ENCODE results near the gene PAIP2.
"Not testable (repeated sequence)": the region's sequence is repeated elsewhere in the genome, so short reads cannot be mapped to it uniquely, and the experiment has no call there.

Gene PAIP2

DNA sequence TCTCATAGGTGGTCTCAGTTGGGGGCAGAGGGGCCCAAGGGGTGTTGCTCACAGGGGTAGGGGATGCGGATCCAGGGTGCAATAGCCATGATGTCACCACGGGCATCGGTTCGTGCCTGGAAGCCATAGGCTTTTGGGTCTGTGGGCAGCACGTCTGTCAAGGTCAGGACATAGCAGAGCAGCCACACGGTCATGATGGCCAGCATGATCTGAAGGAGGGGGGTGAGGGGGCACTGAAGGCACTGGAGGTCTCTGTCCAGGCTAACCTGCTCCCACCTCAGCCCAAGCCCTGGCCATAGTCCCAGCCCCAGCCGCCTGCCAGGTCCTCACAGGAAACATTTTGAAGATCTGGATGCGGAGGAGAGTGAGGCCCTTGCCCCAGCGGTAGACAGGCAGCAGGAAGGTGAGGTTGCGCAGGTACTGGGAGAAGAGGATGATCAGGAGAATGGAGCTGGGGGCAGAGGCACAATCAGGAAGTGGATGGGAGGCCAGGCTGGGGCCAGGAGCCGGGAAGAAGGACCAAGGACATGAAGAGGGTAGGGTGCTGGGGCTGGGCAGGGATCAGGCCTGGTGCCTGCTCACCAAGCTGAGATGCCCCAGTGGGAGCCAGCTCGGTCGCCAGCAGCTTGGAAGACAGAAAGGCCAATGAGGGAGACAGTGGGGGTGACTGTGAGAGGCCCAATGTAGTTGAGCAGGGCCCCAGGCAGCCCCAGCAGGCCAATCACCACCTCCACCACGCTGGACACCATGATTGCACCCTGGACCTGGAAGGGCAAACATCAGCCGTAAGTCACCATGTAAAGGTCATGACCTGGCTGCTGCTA lies 38.2 kb downstream of the PAIP2 start:
- DNase-seq, result no peak

DNA sequence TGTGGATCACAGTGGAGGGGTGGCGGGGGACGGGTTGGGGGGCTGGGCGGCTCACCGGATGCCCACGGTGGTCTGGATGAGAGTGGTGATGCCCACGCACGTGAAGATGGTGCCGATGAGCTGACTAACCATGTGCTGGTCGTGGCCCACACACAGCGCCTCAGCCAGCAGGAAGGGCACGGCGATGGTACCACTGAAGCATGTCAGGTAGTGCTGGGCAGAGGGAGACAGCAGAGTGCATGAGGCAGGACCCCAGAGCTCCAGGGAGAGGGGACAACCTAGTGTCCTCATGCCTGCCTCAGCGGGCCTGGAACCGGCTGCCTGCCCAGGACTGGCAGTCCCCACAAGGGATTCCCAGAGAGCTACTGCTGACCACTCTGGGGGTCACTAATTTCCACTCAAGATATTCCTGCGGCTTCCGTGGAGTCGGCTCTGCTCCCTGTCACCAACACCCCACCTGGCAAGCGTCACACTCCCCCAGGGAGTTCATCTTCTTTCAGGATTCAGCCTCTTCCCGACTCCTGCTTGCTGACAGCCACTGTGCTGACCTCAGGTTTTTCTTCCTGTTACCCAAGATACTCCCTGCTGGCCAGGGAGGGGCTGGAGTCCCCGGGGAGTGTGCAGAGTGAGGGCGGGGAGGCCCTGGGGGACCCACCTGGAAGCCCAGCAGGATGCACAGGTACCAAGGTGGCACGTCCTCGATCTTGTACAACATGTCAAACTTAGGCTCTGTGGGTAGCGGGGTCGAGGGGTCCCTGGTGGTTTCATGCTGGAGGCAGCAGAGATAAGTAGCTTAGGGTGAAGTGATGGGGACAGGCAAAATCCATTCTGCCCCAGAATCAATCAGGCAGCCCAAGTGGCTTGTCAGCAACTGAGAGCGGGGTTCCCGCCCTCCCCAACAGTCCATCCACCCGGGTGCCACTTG lies 40.4 kb downstream of the PAIP2 start:
- no peak for DNase-seq

DNA sequence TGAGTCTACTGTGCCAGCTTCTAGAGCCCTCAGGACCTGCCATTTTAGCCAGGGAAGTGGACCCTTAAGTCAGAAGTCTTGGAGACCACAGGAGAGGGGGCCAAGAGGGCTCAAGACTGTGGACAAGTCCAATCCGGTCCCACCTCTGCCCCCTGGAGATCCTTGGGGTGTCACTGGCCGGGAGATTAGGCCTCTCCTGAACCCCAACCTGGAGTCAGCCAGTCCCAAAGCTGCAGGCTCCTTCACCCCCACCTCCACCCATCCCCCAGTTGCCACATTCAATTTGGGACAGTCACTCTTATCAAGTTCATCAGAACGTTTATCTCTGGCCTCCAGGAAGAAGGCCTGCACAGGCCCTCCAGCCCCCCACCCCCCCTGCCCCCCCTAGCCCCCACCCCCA lies 41.2 kb downstream of the PAIP2 start:
- no peak for DNase-seq

DNA sequence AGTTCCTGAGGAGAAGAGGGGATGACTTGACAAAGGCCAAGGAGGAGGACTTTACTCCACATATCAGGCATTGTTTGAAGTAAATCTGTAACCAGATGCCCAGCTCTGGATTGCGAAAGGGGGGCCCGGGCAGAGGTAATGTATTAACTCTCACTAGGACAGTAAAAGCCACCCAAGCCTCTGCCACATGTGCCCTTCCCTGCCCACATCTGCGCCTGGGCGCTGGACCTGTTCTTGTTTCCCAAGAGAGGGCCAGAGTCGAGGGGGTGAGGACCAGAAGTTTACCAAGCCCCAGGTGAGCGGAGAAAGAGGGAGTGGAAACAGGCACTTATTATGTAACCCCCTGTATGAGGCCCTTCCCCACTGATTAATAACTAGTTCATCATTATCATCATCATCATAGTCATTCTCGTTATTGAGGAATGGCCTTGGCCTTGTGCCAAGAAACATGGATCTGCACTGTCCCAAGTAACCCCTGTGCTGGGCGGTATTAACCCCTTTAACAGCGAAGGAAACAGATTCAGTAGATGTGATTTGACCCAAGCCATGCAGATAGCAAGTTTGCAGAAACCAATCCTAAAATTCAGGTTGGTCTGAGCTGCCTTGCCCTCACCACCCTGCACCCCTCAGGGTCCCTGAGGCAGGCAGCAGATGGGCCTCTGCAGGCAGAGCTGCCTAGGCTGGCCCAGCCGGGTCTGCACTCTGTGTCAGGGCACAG lies 41.8 kb downstream of the PAIP2 start, which contains the start of gene SLC23A1:
Gene SLC23A1, minus strand, starts transcription at position 23 of the 718 bp plus-strand sequence. CDS start 44 bp downstream, outside the sequence.
- DNase-seq, result no peak

DNA sequence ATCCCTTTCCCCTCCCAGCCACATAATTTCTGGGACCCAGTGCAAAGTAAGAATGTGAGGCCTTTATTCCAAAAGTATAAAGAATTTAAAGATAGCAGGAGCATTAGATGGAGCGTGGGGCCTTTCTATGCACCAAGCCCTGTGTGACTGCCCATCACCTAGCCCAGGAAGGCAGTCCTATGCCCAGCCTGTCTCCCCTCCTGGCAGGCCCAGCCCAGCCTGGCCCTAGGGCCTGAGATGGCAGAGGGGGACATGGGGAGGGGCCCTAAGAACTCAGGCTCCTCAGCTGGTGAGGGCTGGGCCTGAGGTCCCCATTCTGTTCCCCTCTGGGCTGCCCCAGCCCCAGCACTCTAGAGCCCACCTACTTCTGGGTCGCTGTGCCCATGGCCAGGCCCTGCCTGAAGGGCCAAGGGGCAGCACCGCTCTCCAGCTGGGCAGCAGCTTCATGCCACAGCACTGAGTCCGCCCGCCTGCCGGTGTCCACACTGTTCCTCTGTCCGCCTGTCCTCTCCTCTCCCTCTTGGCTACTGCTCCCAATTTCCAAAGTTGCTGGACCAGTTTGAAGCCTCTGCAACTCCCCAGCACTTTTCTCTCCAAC lies 42.4 kb downstream of the PAIP2 start:
- no peak for DNase-seq

DNA sequence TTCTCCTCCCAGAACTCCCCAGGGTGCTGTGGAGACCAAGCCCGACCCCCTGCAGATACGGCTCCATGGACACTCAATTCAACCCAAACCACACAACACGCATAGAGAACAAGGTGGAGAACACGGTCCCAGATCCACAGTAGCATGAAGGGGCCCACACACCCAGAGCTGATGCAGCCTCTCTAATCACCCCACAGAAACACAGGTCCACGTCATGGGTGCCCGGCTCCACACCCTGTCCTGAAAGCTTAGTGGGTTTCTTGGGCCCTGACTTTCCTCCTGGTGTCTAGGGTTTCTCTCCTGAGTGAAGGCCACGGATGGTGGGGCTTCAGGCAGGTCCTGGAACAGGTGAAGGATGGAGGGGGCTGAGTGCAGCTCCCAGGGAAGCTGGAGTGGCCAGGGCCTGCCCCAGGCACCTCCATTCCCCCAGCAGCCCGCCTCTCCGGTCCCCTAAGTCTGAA lies 43.0 kb downstream of the PAIP2 start:
- DNase-seq, result no peak

DNA sequence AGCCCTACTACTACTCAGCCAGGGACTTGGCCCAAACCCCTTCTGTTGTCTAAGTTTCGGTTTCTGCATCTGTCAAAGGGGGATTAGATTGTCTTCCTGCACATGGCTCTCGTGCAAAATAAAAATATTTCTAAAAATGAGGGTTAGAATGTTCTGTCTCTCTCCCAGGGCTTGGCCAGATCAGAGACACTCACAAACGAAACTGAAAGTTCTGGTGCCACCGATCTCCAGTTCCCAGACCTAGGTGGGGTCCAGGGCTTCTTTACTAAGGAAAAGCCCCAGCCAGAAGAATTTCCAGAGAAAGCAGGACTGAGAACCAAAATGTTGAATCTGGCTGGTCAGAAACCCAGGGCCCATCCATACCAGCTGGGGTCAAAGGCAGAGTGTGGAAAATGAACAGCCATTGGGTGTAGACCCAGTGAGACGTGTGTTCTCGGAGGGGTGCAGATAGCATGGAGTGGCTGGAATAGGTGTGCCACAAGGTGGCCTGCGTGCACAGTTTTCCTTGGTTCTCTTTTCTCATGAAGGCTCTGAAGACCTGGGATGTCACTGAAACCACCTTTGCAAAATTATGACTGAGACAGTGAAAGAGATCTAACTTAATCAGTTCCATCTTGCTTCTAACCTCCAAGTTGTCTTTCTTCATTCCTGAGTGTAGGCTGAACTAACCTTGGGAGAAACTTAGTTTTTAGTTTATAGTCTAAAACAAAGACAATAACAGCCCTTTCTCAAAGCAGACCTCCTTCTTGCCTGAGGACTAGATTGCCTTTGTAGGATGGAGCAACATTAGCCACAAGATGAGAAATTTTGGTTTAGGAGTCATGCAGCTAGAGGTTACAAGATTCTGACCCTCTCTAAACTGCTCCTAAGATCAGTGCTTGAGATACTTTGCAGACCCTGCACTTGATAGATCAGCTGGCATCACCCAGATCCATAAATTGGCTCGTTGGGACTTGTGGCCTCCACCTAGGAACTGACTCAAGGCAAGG lies 43.7 kb downstream of the PAIP2 start:
- no peak for DNase-seq

DNA sequence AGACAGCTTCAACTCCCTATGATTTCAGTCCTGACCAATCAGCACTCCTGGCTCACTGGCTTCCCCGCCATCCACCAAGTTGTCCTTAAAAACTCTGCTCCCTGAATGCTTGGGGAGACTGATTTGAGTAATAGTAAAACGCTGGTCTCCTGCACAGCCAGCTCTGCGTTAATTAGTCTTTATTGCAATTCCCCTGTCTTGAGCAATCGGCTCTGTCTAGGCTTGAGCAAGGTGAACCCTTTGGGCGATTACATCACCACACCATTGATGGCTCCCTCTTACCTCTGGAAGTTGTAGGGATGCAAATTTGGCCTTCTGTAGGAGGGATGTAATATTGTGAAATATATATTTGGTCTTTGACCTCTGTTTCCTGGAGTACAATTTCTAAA lies 44.4 kb downstream of the PAIP2 start:
- DNase-seq, result no peak

DNA sequence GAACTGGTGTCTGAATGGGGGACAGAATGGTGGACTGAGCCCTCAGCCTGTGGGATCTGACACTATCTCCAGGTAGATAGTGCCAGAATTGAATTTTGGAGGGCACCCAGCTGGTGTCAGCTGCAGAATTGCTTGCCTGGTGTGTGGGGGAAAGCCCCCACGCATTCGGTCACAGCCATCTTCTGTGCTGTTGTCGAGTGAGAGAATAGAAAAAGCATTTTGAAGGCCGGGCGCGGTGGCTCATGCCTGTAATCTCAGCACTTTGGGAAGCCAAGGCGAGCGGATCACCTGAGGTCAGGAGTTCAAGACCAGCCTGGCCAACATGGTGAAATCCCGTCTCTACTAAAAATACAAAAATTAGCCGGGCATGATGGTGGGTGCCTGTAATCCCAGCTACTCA lies 45.3 kb downstream of the PAIP2 start:
- not testable (repeated sequence) for DNase-seq

DNA sequence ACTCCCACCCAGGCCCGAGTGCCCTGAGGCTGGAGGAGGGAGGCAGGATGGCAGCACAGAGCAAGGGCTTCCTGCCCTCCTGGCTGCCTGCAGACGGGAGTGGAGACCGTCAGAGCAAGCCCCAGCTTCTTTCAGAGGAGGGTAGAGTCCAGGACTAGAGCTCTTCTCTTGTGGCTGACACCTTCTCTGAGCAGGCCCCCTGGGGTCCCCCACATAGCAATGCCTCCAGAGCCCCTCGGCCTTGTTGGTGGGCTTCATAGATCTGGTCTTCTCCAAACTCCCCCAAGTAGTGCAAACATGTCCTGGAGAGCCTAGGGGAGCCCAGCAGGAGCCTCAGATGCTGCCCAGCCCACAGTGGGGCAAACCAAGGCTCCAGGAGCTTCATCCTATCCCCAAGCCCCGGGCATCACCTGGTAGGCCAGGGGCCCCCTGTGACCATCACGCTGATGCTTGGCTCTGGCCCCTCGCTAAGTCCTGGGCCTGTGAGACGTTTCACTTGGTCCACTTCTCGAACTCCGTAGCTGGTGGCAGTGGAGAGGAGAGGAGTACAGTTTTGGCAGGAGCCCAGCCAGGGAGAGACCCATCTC lies 46.0 kb downstream of the PAIP2 start:
- no peak for DNase-seq

DNA sequence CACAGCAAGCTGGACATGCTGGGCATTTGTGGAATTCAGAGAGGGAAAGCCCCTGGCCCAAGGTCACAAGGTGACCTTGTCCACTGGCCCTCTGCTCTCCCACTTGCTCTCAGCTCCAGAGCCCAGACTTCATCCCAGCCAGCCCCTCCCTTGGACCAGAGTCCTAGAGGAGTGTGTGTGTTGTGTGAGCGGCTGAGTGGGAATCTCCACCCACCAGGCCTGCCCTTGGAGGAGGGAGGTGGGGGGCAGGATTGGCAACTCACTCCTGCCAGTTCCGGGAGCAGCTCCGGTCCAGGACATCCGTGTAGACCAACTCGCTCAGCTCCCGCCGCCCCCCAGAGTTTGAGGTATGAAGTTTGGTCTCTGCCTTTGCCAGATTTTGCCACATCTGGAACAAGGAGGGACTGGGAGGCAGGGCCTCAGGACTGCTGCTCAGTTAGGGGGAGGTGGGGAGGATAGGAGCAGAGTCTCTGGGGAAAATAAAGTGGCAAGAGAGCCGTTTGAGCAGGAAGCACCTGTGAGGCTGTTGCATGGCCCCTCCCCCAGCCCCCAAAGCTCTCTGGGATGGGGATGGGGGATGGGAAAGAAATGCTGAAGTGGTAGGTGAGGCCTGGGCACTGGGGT lies 46.7 kb downstream of the PAIP2 start:
- peak; percentile 33 for DNase-seq

DNA sequence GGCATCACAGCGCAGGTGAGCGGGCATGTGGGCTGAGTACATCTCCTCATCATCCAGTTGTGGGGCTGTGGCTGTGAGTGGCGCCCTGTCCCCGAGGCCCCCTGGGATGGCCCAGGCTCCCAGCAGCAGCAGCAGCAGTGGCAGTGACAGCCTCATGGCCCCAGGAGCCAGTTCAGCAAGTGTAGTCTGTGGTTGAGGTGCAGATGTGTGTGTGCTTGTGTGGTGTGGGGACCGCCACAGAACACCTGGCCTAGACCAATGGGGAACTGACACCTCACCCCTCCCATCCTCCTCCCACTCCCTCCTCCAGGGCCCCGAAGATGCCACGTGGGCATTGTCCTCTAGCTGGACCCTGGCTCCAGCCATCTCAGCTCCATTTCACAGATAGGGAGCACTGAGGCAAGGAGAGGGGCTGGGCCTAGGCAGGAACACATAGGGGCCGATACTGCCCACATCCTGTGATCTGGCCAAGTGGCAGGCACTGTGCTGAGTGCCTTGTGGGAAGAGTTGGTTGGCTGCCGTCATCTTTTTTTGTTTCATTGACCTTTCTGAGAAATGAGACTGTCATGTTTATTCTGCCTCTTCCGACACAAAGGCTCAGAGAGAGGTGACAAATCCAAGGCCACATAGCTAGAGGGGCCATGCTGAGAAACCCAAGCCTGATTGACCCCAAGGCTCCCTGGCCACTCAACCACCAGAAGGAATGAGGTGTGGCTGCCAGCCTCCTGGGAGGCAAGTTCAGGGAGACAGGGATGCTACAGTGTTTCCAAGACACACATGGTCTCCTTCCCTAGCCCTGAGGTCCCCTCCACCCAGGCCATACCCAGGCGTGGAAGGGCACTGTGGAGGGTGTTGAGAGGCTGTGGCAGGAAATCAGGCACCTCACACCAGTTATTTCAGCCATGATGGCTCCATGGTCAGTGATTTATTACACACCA lies 48.3 kb downstream of the PAIP2 start, which contains the start of gene MZB1:
Gene MZB1, minus strand, starts transcription at position 213 of the 938 bp plus-strand sequence. Its CDS starts 57 bp downstream, at position 156.
- DNase-seq, result no peak

DNA sequence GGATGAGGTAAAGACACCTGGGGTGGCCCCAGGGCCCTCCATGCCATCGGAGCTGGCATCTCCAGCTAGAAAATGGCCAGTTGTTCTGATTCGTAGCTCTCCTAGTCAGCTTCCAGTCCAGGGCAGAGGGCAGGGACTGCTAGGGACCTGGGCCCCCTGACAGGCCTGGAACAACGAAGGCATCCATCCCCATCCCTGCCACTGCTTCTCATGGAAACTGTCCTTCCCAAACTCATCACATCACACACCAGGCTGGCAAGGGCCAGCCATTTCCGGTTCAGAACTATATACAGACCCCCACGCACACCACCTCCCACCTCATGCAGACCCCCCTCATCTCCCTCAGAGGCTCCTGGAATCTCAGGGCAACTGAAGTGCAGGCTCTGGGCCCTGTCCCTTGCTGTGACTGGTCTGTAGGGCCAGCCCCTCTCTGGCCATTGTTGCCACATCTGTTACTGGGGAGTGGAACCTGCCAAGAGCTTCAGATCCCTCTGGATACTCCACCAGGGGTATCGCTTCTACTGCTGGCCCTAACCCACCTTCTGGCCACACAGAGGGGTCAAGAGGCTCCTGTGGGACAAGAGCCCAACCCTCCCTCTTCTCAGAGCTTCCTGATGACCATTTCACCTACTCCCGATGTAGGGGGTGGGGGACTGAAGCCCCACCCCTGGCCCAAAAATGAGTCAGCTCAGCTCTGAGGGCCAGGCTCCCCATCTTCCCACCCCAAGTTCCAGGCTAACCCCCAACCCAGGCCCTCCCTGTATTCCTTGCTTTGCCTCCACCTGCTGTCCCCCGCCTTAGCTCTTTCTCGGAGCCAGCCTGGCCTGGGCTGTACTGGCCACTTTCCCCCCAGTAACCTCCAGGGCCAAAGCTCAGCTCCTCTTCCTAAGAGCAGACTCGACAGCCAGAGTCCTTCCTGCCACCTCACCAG lies 49.2 kb downstream of the PAIP2 start:
- DNase-seq, result peak; percentile 30

DNA sequence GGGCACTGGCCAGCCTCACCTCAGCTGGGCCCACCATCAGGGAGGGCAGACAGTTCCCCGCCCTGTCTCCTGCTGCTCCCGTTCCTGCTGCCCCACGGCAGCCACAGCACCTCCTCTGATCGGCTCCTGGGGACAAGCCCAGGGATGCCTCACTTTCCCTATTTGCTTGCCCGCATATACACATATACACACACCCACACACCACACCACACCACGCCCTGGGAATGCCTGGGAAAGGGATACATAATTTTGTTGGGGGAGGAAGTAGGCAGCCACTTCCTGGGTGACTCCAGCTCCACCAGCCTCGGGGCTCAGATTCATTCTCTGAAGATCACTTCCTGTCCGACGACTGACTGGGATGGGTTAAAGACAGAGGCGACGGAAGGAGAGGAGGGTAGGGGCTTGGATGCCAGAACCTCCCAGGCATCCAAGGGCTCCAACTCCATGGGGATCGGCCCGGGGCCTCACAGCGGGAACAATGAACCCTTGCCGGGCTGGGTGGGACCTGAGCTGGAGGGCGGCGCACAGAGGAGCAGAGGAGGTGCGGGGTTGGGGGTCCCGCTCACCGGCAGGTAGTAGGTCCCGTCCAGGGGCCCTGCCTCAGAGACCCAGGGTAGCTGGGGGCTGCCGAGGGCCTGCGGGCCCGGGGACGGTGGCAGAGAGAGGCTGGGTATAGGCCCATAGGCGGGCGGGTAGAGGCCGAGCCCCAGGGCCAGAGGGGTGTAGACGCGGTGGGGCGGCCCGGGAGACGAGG lies 50.1 kb downstream of the PAIP2 start:
- DNase-seq, result peak; percentile 95

DNA sequence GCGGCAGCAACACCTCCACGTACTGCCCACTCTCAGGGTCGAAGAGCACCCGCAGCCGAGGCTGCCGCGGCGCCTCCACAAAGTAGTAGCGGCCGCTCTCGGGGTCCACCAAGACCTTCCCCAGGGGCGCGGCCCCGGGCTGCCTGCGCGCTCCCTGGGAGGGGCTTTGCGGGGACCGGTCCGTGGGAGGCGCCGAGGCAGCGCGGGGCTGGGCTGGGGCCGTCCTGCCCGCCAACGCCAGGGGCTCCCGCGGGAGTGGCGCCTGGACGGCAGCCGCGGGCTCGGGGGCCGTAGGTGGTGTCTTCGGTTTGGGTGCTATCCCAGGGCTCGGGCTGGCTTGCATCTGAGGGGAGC lies 50.6 kb downstream of the PAIP2 start:
- DNase-seq, result no peak

DNA sequence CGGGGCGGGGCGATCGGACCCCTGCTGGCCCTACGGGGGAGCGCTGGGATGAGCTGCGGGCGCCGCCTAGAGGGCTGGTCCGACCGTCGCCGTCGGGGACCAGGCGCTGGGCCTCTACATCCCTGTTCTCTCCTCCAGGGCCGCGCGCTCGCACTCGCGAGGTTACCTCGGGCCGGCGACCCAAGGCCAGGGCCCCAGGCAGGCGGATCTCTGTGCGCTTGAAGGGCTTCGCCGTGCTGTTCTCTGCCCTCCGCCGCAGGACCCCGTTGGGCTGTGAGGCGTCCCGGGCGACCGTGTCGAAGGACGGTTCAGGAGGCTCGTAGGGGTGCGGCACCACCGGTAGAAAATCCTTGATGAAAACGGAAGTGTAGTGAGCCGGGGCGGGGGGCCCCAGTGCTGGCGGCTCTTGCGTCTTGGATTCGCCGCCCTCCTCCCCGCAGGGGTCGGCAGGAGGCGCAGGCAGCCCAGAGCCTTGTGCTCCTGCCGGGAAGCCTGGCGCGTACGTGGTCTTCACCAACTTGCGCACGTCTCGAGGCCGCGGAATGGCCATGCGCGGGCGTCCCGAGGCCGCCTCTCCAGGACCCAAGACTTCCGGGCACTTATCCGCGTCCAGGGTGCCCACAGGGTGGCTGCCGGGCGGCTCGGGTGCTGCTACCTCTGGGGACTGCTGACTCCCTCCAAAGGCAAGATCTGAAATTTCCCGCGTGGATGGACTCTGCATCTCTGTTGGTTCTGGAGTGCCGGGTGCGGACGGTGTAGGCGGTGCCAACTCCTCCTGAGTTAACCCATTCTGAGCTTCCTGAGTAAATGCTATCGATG lies 51.2 kb downstream of the PAIP2 start:
- DNase-seq, result peak; percentile 65
